Neural cell (in vitro differentiated cells): ENCODE measurements around the gene S100A16.

ENCODE experiments used
- EZH2 ChIP-seq: fragments of 200-600, 300-800 bp; shearing (Covaris generic), sonication (generic); IDR thresholded peaks from 2 replicates; pipeline ENCODE4 v1.6.1; 2014; ENCODE audit warnings: antibody characterized with exemption, low read length, borderline replicate concordance, mild to moderate bottlenecking; ENCODE audit not compliant: insufficient read depth, poor library complexity, severe bottlenecking
- MXI1 ChIP-seq: fragments of 450-650 bp; conservative IDR thresholded peaks from 2 replicates; pipeline ENCODE4 v1.6.1; 2014; ENCODE audit warnings: antibody characterized with exemption, mild to moderate bottlenecking; ENCODE audit not compliant: poor library complexity, severe bottlenecking
- POLR2AphosphoS5 ChIP-seq: IDR thresholded peaks from 2 replicates; pipeline ENCODE4 v1.6.1; 2012
- RAD21 ChIP-seq: fragments of 450-650 bp; conservative IDR thresholded peaks from 2 replicates; pipeline ENCODE4 v1.6.1; 2014; ENCODE audit warnings: antibody characterized with exemption, mild to moderate bottlenecking, moderate library complexity
- TF ChIP-seq, protein P1 (sequence below): fragments of 450-650 bp; IDR thresholded peaks from 2 replicates; pipeline ENCODE4 v1.5.1; 2014; ENCODE audit warnings: antibody characterized with exemption, mild to moderate bottlenecking, moderate library complexity; ENCODE audit not compliant: poor library complexity, severe bottlenecking
- TF ChIP-seq, protein P2 (sequence below): IDR thresholded peaks from 2 replicates; pipeline ENCODE4 v1.6.1; 2012; ENCODE audit warnings: borderline replicate concordance

DNA sequence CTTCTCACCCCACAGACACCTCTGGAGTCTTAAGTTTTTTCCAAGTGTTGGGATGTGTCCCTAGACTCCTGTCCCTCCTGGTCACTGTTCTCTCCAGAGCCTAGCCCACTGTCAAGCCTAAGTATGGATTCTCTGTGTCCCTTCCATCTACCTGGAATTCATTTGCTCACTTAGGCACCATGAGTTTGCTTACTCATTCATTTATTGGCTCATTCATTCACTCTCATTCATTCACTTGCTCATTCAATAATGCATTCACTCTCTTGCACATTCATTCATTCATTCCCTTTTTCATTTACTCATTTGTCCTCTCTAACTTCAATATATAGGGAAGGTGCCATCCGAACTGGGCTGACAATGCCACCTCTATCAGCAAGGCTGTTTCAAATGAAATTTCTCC is 1.6 kb downstream of the S100A16 start:
- TF ChIP-seq, protein P1, sequence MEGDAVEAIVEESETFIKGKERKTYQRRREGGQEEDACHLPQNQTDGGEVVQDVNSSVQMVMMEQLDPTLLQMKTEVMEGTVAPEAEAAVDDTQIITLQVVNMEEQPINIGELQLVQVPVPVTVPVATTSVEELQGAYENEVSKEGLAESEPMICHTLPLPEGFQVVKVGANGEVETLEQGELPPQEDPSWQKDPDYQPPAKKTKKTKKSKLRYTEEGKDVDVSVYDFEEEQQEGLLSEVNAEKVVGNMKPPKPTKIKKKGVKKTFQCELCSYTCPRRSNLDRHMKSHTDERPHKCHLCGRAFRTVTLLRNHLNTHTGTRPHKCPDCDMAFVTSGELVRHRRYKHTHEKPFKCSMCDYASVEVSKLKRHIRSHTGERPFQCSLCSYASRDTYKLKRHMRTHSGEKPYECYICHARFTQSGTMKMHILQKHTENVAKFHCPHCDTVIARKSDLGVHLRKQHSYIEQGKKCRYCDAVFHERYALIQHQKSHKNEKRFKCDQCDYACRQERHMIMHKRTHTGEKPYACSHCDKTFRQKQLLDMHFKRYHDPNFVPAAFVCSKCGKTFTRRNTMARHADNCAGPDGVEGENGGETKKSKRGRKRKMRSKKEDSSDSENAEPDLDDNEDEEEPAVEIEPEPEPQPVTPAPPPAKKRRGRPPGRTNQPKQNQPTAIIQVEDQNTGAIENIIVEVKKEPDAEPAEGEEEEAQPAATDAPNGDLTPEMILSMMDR: no peak
- TF ChIP-seq POLR2AphosphoS5 (no peak), EZH2 (no peak), MXI1 (no peak), RAD21 (no peak)
- TF ChIP-seq, protein P2, sequence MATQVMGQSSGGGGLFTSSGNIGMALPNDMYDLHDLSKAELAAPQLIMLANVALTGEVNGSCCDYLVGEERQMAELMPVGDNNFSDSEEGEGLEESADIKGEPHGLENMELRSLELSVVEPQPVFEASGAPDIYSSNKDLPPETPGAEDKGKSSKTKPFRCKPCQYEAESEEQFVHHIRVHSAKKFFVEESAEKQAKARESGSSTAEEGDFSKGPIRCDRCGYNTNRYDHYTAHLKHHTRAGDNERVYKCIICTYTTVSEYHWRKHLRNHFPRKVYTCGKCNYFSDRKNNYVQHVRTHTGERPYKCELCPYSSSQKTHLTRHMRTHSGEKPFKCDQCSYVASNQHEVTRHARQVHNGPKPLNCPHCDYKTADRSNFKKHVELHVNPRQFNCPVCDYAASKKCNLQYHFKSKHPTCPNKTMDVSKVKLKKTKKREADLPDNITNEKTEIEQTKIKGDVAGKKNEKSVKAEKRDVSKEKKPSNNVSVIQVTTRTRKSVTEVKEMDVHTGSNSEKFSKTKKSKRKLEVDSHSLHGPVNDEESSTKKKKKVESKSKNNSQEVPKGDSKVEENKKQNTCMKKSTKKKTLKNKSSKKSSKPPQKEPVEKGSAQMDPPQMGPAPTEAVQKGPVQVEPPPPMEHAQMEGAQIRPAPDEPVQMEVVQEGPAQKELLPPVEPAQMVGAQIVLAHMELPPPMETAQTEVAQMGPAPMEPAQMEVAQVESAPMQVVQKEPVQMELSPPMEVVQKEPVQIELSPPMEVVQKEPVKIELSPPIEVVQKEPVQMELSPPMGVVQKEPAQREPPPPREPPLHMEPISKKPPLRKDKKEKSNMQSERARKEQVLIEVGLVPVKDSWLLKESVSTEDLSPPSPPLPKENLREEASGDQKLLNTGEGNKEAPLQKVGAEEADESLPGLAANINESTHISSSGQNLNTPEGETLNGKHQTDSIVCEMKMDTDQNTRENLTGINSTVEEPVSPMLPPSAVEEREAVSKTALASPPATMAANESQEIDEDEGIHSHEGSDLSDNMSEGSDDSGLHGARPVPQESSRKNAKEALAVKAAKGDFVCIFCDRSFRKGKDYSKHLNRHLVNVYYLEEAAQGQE: no peak
